Measurements from ENCODE around the gene TUBB3.

- TF ChIP-seq, protein P1, sequence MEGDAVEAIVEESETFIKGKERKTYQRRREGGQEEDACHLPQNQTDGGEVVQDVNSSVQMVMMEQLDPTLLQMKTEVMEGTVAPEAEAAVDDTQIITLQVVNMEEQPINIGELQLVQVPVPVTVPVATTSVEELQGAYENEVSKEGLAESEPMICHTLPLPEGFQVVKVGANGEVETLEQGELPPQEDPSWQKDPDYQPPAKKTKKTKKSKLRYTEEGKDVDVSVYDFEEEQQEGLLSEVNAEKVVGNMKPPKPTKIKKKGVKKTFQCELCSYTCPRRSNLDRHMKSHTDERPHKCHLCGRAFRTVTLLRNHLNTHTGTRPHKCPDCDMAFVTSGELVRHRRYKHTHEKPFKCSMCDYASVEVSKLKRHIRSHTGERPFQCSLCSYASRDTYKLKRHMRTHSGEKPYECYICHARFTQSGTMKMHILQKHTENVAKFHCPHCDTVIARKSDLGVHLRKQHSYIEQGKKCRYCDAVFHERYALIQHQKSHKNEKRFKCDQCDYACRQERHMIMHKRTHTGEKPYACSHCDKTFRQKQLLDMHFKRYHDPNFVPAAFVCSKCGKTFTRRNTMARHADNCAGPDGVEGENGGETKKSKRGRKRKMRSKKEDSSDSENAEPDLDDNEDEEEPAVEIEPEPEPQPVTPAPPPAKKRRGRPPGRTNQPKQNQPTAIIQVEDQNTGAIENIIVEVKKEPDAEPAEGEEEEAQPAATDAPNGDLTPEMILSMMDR (IDR thresholded peaks at IDR 0.05), result no peak
- TF ChIP-seq POLR2A (IDR thresholded peaks at IDR 0.05), result no peak
Measured at GRCh38 chr16:89974870-89975269, 51.7 kb downstream of the TUBB3 start.

Data from thyroid gland (tissue), 4 donors.